HG03108 (cell line): ENCODE results near the gene CLEC16A.

Source experiments
- ATAC-seq: cut with Tn5 transposase; IDR thresholded peaks from one replicate; pipeline ENCODE4 v1.9.1; 2021; ENCODE audit warnings: moderate library complexity; ENCODE audit not compliant: unreplicated experiment

The CLEC16A gene

GRCh38 chr16:11033629-11034420 lies 89.5 kb downstream of the CLEC16A start:
- no peak for ATAC-seq

GRCh38 chr16:11034481-11034931 lies 90.1 kb downstream of the CLEC16A start:
- ATAC-seq: no peak

- no peak for ATAC-seq
Observed at GRCh38 chr16:11035096-11035495, 90.7 kb downstream of the CLEC16A start.

- no peak for ATAC-seq
Observed at GRCh38 chr16:11036040-11036439, 91.7 kb downstream of the CLEC16A start.

GRCh38 chr16:11036868-11037410 lies 92.6 kb downstream of the CLEC16A start:
- no peak for ATAC-seq

- no peak for ATAC-seq
Observed at GRCh38 chr16:11038305-11038704, 93.9 kb downstream of the CLEC16A start.

GRCh38 chr16:11038777-11039176 lies 94.4 kb downstream of the CLEC16A start:
- ATAC-seq: no peak

GRCh38 chr16:11039726-11040125 lies 95.4 kb downstream of the CLEC16A start:
- no peak for ATAC-seq

GRCh38 chr16:11042191-11042590 lies 97.8 kb downstream of the CLEC16A start:
- ATAC-seq: no peak

GRCh38 chr16:11045441-11045840 lies 101.1 kb downstream of the CLEC16A start:
- ATAC-seq: no peak

- ATAC-seq: no peak
Observed at GRCh38 chr16:11045846-11046245, 101.5 kb downstream of the CLEC16A start.

GRCh38 chr16:11046382-11046931 lies 102.1 kb downstream of the CLEC16A start:
- no peak for ATAC-seq

- ATAC-seq: no peak
Observed at GRCh38 chr16:11047057-11047456, 102.7 kb downstream of the CLEC16A start.

- no peak for ATAC-seq
Observed at GRCh38 chr16:11047939-11048800, 103.8 kb downstream of the CLEC16A start.

GRCh38 chr16:11049396-11050059 lies 105.2 kb downstream of the CLEC16A start:
- ATAC-seq: no peak

- ATAC-seq: no peak
Observed at GRCh38 chr16:11050536-11050935, 106.2 kb downstream of the CLEC16A start.

- no peak for ATAC-seq
Observed at GRCh38 chr16:11050944-11051343, 106.6 kb downstream of the CLEC16A start.

GRCh38 chr16:11051430-11051829 lies 107.1 kb downstream of the CLEC16A start:
- no peak for ATAC-seq

GRCh38 chr16:11051879-11052808 lies 107.8 kb downstream of the CLEC16A start:
- peak; percentile 70 for ATAC-seq
